ENCODE results near the gene GPR35.
"Not testable (repeated sequence)": the region's sequence is repeated elsewhere in the genome, so short reads cannot be mapped to it uniquely, and the experiment has no call there.

Gene GPR35

GRCh38 chr2:240655931-240656886 lies 30.9 kb downstream of the GPR35 start:
- no peak for DNase-seq
- Histone ChIP-seq H3K9me3 (ENCODE audit: control insufficient read depth, low read length) (no peaks in the 10 kb centered on the region), H3K27ac (ENCODE audit: insufficient read depth, low read length, poor library complexity, severe bottlenecking) (no peak overlapping the region)

GRCh38 chr2:240659883-240660282 lies 34.6 kb downstream of the GPR35 start:
- not testable (repeated sequence) for H3K4me1 ChIP-seq (ENCODE audit: control insufficient read depth, insufficient read depth, low read length, poor library complexity, severe bottlenecking); DNase-seq; H3K9me3 ChIP-seq (ENCODE audit: control insufficient read depth, low read length); H3K4me3 ChIP-seq (ENCODE audit: insufficient read depth, low read depth, low read length, poor library complexity, severe bottlenecking); H3K27me3 ChIP-seq (replicated peaks; ENCODE audit: control insufficient read depth, insufficient read depth, low read length, poor library complexity, severe bottlenecking); H3K36me3 ChIP-seq (ENCODE audit: control insufficient read depth, insufficient read depth, low read length); H3K27ac ChIP-seq (ENCODE audit: insufficient read depth, low read length, poor library complexity, severe bottlenecking)

More at GRCh38 chr2:240655931-240656886, 30.9 kb downstream of the GPR35 start:
- Histone ChIP-seq H3K27me3 (replicated peaks; ENCODE audit: control insufficient read depth, insufficient read depth, low read length, poor library complexity, severe bottlenecking) (no peaks in the 10 kb centered on the region), H3K4me1 (ENCODE audit: control insufficient read depth, insufficient read depth, low read length, poor library complexity, severe bottlenecking) (peaks cover 6% of the 10 kb centered on the region), H3K36me3 (ENCODE audit: control insufficient read depth, insufficient read depth, low read length) (no peaks in the 10 kb centered on the region), H3K4me3 (ENCODE audit: insufficient read depth, low read depth, low read length, poor library complexity, severe bottlenecking) (no peak overlapping the region)

GRCh38 chr2:240662681-240663080 lies 37.4 kb downstream of the GPR35 start:
- Histone ChIP-seq H3K4me3 (ENCODE audit: insufficient read depth, low read depth, low read length, poor library complexity, severe bottlenecking) (no peak overlapping the region), H3K27me3 (replicated peaks; ENCODE audit: control insufficient read depth, insufficient read depth, low read length, poor library complexity, severe bottlenecking) (peaks cover 2% of the 10 kb centered on the region), H3K9me3 (ENCODE audit: control insufficient read depth, low read length) (no peaks in the 10 kb centered on the region), H3K4me1 (ENCODE audit: control insufficient read depth, insufficient read depth, low read length, poor library complexity, severe bottlenecking) (no peaks in the 10 kb centered on the region), H3K36me3 (ENCODE audit: control insufficient read depth, insufficient read depth, low read length) (no peaks in the 10 kb centered on the region), H3K27ac (ENCODE audit: insufficient read depth, low read length, poor library complexity, severe bottlenecking) (no peak overlapping the region)
- DNase-seq, result no peak

- H3K27me3 ChIP-seq (replicated peaks; ENCODE audit: control insufficient read depth, insufficient read depth, low read length, poor library complexity, severe bottlenecking), result peaks cover 2% of the 10 kb centered on the region
- DNase-seq, result no peak
- H3K4me3 ChIP-seq (ENCODE audit: insufficient read depth, low read depth, low read length, poor library complexity, severe bottlenecking), result no peak overlapping the region
- no peak overlapping the region for H3K27ac ChIP-seq (ENCODE audit: insufficient read depth, low read length, poor library complexity, severe bottlenecking)
- H3K9me3 ChIP-seq (ENCODE audit: control insufficient read depth, low read length), result no peaks in the 10 kb centered on the region
- no peaks in the 10 kb centered on the region for H3K36me3 ChIP-seq (ENCODE audit: control insufficient read depth, insufficient read depth, low read length)
- no peaks in the 10 kb centered on the region for H3K4me1 ChIP-seq (ENCODE audit: control insufficient read depth, insufficient read depth, low read length, poor library complexity, severe bottlenecking)
Observed at GRCh38 chr2:240663546-240664190, 38.4 kb downstream of the GPR35 start.

GRCh38 chr2:240664622-240665021 lies 39.3 kb downstream of the GPR35 start:
- H3K36me3 ChIP-seq (ENCODE audit: control insufficient read depth, insufficient read depth, low read length), result no peaks in the 10 kb centered on the region
- peaks cover 2% of the 10 kb centered on the region for H3K27me3 ChIP-seq (replicated peaks; ENCODE audit: control insufficient read depth, insufficient read depth, low read length, poor library complexity, severe bottlenecking)
- H3K9me3 ChIP-seq (ENCODE audit: control insufficient read depth, low read length), result no peaks in the 10 kb centered on the region
- no peak overlapping the region for H3K4me3 ChIP-seq (ENCODE audit: insufficient read depth, low read depth, low read length, poor library complexity, severe bottlenecking)
- DNase-seq, result no peak
- H3K27ac ChIP-seq (ENCODE audit: insufficient read depth, low read length, poor library complexity, severe bottlenecking), result no peak overlapping the region
- H3K4me1 ChIP-seq (ENCODE audit: control insufficient read depth, insufficient read depth, low read length, poor library complexity, severe bottlenecking), result no peaks in the 10 kb centered on the region

- Histone ChIP-seq H3K4me1 (ENCODE audit: control insufficient read depth, insufficient read depth, low read length, poor library complexity, severe bottlenecking) (no peaks in the 10 kb centered on the region), H3K4me3 (ENCODE audit: insufficient read depth, low read depth, low read length, poor library complexity, severe bottlenecking) (no peak overlapping the region), H3K9me3 (ENCODE audit: control insufficient read depth, low read length) (no peaks in the 10 kb centered on the region), H3K36me3 (ENCODE audit: control insufficient read depth, insufficient read depth, low read length) (no peaks in the 10 kb centered on the region), H3K27me3 (replicated peaks; ENCODE audit: control insufficient read depth, insufficient read depth, low read length, poor library complexity, severe bottlenecking) (peaks cover 2% of the 10 kb centered on the region), H3K27ac (ENCODE audit: insufficient read depth, low read length, poor library complexity, severe bottlenecking) (no peak overlapping the region)
- no peak for DNase-seq
Observed at GRCh38 chr2:240670402-240670801, 45.1 kb downstream of the GPR35 start.

GRCh38 chr2:240670950-240671349 lies 45.7 kb downstream of the GPR35 start:
- Histone ChIP-seq H3K9me3 (ENCODE audit: control insufficient read depth, low read length) (no peaks in the 10 kb centered on the region), H3K36me3 (ENCODE audit: control insufficient read depth, insufficient read depth, low read length) (no peaks in the 10 kb centered on the region), H3K4me3 (ENCODE audit: insufficient read depth, low read depth, low read length, poor library complexity, severe bottlenecking) (no peak overlapping the region), H3K27ac (ENCODE audit: insufficient read depth, low read length, poor library complexity, severe bottlenecking) (no peak overlapping the region), H3K27me3 (replicated peaks; ENCODE audit: control insufficient read depth, insufficient read depth, low read length, poor library complexity, severe bottlenecking) (peaks cover 2% of the 10 kb centered on the region), H3K4me1 (ENCODE audit: control insufficient read depth, insufficient read depth, low read length, poor library complexity, severe bottlenecking) (no peaks in the 10 kb centered on the region)
- no peak for DNase-seq

GRCh38 chr2:240672076-240672700 lies 46.9 kb downstream of the GPR35 start:
- no peak overlapping the region for H3K4me3 ChIP-seq (ENCODE audit: insufficient read depth, low read depth, low read length, poor library complexity, severe bottlenecking)
- no peaks in the 10 kb centered on the region for H3K36me3 ChIP-seq (ENCODE audit: control insufficient read depth, insufficient read depth, low read length)
- no peaks in the 10 kb centered on the region for H3K27me3 ChIP-seq (replicated peaks; ENCODE audit: control insufficient read depth, insufficient read depth, low read length, poor library complexity, severe bottlenecking)
- no peaks in the 10 kb centered on the region for H3K9me3 ChIP-seq (ENCODE audit: control insufficient read depth, low read length)
- DNase-seq, result no peak
- no peak overlapping the region for H3K27ac ChIP-seq (ENCODE audit: insufficient read depth, low read length, poor library complexity, severe bottlenecking)
- no peaks in the 10 kb centered on the region for H3K4me1 ChIP-seq (ENCODE audit: control insufficient read depth, insufficient read depth, low read length, poor library complexity, severe bottlenecking)

- no peaks in the 10 kb centered on the region for H3K4me1 ChIP-seq (ENCODE audit: control insufficient read depth, insufficient read depth, low read length, poor library complexity, severe bottlenecking)
- H3K4me3 ChIP-seq (ENCODE audit: insufficient read depth, low read depth, low read length, poor library complexity, severe bottlenecking), result no peak overlapping the region
- H3K36me3 ChIP-seq (ENCODE audit: control insufficient read depth, insufficient read depth, low read length), result no peaks in the 10 kb centered on the region
- H3K27ac ChIP-seq (ENCODE audit: insufficient read depth, low read length, poor library complexity, severe bottlenecking), result no peak overlapping the region
- no peaks in the 10 kb centered on the region for H3K9me3 ChIP-seq (ENCODE audit: control insufficient read depth, low read length)
- H3K27me3 ChIP-seq (replicated peaks; ENCODE audit: control insufficient read depth, insufficient read depth, low read length, poor library complexity, severe bottlenecking), result no peaks in the 10 kb centered on the region
- DNase-seq, result no peak
Observed at GRCh38 chr2:240672701-240673190, 47.5 kb downstream of the GPR35 start.
